ENCODE results near the gene PTPN1. TPM values are rescaled to one million over a fixed set of nuclear protein-coding genes. Genes with fewer than 3 reads are reported as not detected.

PTPN1 gene
- total and polyA plus RNA-seq, 2 of the 13 experiments (the other 11 are each of a cell fraction or from before 2014, with no cell fraction given), result 17.7 to 37.2 TPM

DNA sequence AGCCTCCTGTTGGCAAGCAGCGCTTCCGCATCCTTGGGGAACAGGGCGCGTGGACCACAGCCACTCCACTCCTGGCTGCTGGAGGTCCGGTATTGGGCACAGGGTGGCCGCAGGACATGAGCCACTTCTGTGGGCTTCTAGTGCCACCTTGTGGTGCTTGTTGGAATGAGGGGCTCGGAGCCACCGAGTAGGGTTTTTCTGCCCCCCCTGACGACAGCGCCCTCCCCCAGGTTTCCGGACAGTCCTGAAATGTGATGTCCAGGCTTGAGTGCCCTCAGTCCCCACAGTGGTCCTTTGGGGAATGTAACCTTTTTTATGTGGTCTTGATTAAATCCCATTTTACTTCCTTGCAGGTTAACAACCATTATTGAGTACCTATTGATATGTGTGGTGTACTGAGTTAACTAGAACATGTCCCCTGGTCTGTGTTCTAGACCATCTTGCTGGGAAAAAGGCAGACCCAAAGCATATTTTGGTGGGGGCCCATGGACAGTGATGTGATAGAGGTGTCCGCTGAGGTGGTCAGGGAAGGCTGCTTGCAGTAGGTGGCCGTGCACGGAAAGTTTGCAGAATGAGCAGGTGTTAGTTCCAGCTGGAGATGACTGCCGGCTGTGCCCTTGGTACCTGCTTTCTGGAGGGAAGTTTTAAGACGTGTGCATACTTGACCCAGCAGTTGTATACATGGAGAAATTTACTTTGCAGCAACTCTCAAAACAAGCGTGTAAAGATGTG, 70.0 kb downstream of the PTPN1 start (continued):
- TF ChIP-seq, protein P1, sequence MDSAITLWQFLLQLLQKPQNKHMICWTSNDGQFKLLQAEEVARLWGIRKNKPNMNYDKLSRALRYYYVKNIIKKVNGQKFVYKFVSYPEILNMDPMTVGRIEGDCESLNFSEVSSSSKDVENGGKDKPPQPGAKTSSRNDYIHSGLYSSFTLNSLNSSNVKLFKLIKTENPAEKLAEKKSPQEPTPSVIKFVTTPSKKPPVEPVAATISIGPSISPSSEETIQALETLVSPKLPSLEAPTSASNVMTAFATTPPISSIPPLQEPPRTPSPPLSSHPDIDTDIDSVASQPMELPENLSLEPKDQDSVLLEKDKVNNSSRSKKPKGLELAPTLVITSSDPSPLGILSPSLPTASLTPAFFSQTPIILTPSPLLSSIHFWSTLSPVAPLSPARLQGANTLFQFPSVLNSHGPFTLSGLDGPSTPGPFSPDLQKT (CRISPR knock-in tag; IDR thresholded peaks at IDR 0.05; ENCODE audit: borderline replicate concordance), result no peak
- TF ChIP-seq ZFP91 (CRISPR knock-in tag; IDR thresholded peaks at IDR 0.05; ENCODE audit: borderline replicate concordance), result no peak
- no peak for TF ChIP-seq ZNF207 (IDR thresholded peaks at IDR 0.05; ENCODE audit: borderline replicate concordance)
- no peak for TF ChIP-seq MXI1 (IDR thresholded peaks at IDR 0.05; ENCODE audit: borderline replicate concordance, low read depth, low read length)
- TF ChIP-seq ZBTB49 (CRISPR knock-in tag; IDR thresholded peaks at IDR 0.05; ENCODE audit: borderline replicate concordance), result no peak
- TF ChIP-seq ZKSCAN5 (CRISPR knock-in tag; IDR thresholded peaks at IDR 0.05), result no peak
- no peak for TF ChIP-seq REXO4 (CRISPR knock-in tag; IDR thresholded peaks at IDR 0.05; ENCODE audit: borderline replicate concordance)
- TF ChIP-seq PHB2 (IDR thresholded peaks at IDR 0.05; ENCODE audit: partially characterized antibody), result no peak
- TF ChIP-seq, protein P2, sequence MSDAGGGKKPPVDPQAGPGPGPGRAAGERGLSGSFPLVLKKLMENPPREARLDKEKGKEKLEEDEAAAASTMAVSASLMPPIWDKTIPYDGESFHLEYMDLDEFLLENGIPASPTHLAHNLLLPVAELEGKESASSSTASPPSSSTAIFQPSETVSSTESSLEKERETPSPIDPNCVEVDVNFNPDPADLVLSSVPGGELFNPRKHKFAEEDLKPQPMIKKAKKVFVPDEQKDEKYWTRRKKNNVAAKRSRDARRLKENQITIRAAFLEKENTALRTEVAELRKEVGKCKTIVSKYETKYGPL (CRISPR knock-in tag; IDR thresholded peaks at IDR 0.05), result no peak
- TF ChIP-seq SYNCRIP (IDR thresholded peaks at IDR 0.05; ENCODE audit: insufficient read depth, low read depth, low read length), result no peak
- no peak for TF ChIP-seq PBX3 (CRISPR knock-in tag; IDR thresholded peaks at IDR 0.05; ENCODE audit: borderline replicate concordance)
- no peak for TF ChIP-seq MBNL3 (CRISPR knock-in tag; conservative IDR thresholded peaks at IDR 0.05)
- peak; percentile 42; the same call in 1 of the 2 replicates for TF ChIP-seq SAP130 (CRISPR knock-in tag; IDR thresholded peaks at IDR 0.05; ENCODE audit: low read depth)
- no peak for TF ChIP-seq GABPA (IDR thresholded peaks at IDR 0.05; ENCODE audit: low read depth, low read length)
- TF ChIP-seq GABPA (CRISPR knock-in tag; IDR thresholded peaks at IDR 0.05; ENCODE audit: low read depth), result no peak
- TF ChIP-seq ZNF263 (CRISPR knock-in tag; IDR thresholded peaks at IDR 0.05), result no peak
- TF ChIP-seq TERF1 (CRISPR knock-in tag; IDR thresholded peaks at IDR 0.05), result no peak
- no peak for TF ChIP-seq CAMTA2 (CRISPR knock-in tag; IDR thresholded peaks at IDR 0.05; ENCODE audit: borderline replicate concordance)
- no peak for TF ChIP-seq PRPF4 (IDR thresholded peaks at IDR 0.05; ENCODE audit: low read depth, low read length, poor library complexity, severe bottlenecking)
- TF ChIP-seq PHF20 (CRISPR knock-in tag; IDR thresholded peaks at IDR 0.05), result no peak
- TF ChIP-seq ZNF34 (CRISPR knock-in tag; IDR thresholded peaks at IDR 0.05; ENCODE audit: borderline replicate concordance), result no peak
